GM18517 (cell line): ENCODE data around the gene C16orf95.
"Not testable (repeated sequence)": the region's sequence is repeated elsewhere in the genome, so short reads cannot be mapped to it uniquely, and the experiment has no call there.

Experiments
- ATAC-seq: cut with Tn5 transposase; IDR thresholded peaks from one replicate; pipeline ENCODE4 v1.9.1; 2021; ENCODE audit warnings: mild to moderate bottlenecking, moderate library complexity; ENCODE audit not compliant: unreplicated experiment

The C16orf95 gene

DNA sequence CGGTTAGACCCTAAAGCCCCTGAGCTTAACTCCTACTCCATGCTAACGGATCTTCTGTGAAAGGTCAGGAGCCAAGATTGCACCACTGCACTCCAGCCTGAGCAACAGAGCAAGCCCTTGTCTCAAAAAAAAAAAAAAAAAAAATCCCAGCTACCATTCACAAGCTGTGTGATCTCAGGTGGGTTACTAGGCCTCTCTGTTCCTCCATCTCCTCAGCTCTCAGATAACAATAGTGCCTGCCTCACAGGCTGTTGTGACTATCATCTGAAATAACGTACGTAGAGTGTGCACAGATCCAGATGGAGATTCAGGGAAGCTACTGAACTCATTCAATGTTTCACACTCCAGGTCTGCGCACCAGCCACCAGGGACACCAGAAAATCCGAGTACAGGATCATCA is 57.8 kb downstream of the C16orf95 start:
- ATAC-seq, result no peak

DNA sequence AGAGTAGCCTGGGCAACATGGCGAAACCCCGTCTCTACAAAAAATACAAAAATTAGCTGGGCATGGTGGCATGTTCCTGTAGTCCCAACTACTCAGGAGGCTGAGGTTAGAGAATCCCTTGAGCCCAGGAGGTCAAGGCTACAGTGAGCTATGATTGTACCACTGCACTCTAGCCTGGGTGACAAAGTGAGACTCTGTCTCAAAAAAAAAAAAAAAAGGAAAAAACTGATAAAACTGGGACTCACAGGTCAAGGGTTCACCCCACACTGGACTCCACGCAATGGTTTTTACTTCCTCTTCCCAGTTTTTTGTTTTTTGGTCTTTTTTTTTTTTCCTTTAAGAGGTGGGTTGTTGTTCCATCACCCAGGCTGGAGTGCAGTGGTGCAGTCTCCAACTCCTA is 58.5 kb downstream of the C16orf95 start:
- ATAC-seq, result not testable (repeated sequence)

DNA sequence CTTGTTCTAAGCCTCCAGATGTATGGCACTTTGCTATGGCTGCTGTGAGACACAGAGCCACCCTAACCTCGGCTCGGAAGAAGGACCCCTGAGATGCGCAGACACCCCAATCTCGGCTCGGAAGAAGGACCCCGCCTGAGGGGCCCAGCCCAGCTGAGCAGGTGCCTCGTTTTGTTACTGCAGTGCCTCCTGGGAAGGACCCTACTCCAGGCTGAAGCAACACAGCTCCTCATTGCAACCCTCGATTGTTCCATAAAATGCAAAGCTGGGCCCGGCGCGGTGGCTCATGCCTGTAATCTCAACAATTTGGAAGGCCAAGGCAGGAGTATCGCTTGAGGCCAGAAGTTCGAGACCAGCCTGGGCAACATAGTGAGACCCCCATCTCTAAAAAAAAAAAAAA is 61.3 kb downstream of the C16orf95 start:
- ATAC-seq, result no peak

DNA sequence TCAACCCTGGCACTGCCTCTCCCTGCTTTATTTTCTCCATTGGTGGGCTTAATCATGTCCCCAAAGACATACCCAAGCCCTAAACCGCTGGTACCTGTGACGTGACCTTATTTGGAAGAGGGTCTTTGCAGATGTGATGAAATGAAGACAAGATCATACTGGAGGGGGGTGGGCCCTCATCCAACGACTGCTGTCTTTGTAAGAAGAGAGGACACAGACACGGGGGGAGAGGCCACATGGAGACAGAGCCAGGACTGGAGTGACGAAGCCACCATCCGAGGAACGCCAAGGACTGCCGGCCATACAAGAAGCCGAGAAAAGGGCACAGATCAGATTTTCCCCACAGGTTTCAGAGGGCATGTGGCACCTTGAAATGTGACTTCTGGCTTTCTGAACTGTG is 62.5 kb downstream of the C16orf95 start:
- no peak for ATAC-seq

DNA sequence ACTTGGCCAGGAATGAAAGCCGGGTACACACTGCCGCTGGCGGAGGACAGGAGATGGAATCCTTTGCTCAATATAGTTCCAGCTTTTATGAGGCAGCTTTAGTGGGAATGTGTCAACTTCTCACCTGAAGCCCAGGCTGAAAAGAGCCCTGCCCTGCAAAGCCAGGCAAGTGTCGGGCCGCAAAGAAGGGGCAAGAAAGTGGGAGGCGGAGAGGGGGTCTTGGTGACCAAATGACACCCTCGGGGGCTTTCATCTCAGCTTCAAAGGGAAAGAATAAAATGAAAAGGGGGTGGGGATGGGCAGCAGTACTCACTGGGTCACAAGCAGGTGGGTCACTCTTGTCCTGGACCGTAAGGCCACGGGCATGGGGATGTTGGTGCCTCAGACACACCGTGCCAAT is 62.9 kb downstream of the C16orf95 start:
- no peak for ATAC-seq

DNA sequence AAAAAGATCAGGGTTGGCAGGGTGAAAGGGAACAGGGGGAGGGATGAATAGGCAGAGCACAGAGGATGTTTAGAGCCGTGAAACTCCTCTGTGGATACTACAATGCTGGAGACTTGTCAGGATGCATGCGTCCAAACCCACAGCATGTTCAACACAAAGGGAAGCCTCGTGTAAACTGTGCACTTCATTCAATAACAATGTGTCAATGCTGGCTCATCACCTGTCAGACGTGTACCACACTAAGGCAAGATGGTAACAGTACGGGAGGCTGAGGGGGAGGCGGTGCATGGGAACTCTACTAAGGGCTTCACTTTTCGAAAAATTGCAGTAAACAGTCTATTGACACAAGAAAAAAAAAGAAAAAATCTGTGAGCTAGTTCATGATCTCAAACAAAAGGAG is 63.7 kb downstream of the C16orf95 start:
- no peak for ATAC-seq
